Measurements from ENCODE around the gene CLTCL1. TPM values are rescaled to one million over a fixed set of nuclear protein-coding genes. Genes with fewer than 3 reads are reported as not detected.

Gene CLTCL1
- total RNA-seq, 1 experiment from 2014 or later, result 7.1 TPM

DNA sequence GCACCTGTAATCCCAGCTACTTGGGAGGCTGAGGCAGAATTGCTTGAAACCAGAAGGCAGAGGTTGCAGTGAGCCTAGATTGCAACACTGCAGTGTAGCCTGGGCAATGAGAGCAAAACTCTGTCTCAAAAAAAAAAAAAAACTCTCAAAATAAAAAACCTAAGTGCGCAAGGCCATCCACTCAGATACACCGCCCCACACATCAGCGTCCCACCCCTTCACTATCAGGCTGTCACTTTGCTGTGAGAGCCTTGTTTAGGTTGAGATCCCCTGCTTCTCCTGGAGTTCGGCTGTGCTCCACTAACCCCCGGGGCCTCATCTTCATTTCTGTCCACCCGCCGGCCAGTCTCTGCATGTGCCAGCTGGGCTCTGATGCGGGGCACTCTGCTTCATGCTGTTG lies 125.1 kb downstream of the CLTCL1 start:
- BruUV-seq (replicated peaks), result no TSS peak
- no peak overlapping the region for H3K4me2 ChIP-seq (ENCODE audit: low read length)
- peaks cover 0 to 12% of the 10 kb centered on the region in 2 experiments; a peak in 1 of 4 replicates for H3K4me1 ChIP-seq (ENCODE audit: control insufficient read depth in 1 of 2, insufficient read depth in 2 of 2, low read length in 2 of 2)
- intact Hi-C loops (cut with micrococcal nuclease), result no loop called here
- RAD21 ChIA-PET (ENCODE audit: low non-redundant PET in 1 of 2, low total read pairs in 2 of 2, uncharacterized antibody in 2 of 2, unreplicated experiment in 2 of 2), result no interaction called here
- H3K9ac ChIP-seq (ENCODE audit: low read length), result no peak overlapping the region
- no peak overlapping the region for H2AFZ ChIP-seq (ENCODE audit: low read depth, low read length, poor library complexity, severe bottlenecking)
- TF ChIP-seq CBX3 (IDR thresholded peaks at IDR 0.05; ENCODE audit: low read depth) (no peak), POLR2A (IDR thresholded peaks at IDR 0.05; ENCODE audit: borderline replicate concordance, extremely low read depth, insufficient read depth, insufficient read length) (no peak), TCF7L2 (IDR thresholded peaks at IDR 0.05; ENCODE audit: borderline replicate concordance, extremely low read depth, insufficient read depth, insufficient read length) (no peak), JUND (IDR thresholded peaks at IDR 0.05) (no peak), SP1 (IDR thresholded peaks at IDR 0.05; ENCODE audit: low read depth) (no peak), ELF1 (IDR thresholded peaks at IDR 0.05; ENCODE audit: borderline replicate concordance, low read depth) (no peak), EZH2 (IDR thresholded peaks at IDR 0.05) (no peak), SIN3A (IDR thresholded peaks at IDR 0.05; ENCODE audit: low read depth) (no peak), SRF (IDR thresholded peaks at IDR 0.05; ENCODE audit: low read depth) (no peak), RAD21 (IDR thresholded peaks at IDR 0.05; ENCODE audit: low read depth) (no peak), REST (IDR thresholded peaks at IDR 0.05; ENCODE audit: low read depth) (no peak), CEBPB (IDR thresholded peaks at IDR 0.05; ENCODE audit: low read depth) (no peak)
- TF ChIP-seq, protein P1, sequence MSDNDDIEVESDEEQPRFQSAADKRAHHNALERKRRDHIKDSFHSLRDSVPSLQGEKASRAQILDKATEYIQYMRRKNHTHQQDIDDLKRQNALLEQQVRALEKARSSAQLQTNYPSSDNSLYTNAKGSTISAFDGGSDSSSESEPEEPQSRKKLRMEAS (IDR thresholded peaks at IDR 0.05), result no peak
- TF ChIP-seq, protein P2, sequence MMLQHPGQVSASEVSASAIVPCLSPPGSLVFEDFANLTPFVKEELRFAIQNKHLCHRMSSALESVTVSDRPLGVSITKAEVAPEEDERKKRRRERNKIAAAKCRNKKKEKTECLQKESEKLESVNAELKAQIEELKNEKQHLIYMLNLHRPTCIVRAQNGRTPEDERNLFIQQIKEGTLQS (IDR thresholded peaks at IDR 0.05), result no peak
- TF ChIP-seq, protein P3, sequence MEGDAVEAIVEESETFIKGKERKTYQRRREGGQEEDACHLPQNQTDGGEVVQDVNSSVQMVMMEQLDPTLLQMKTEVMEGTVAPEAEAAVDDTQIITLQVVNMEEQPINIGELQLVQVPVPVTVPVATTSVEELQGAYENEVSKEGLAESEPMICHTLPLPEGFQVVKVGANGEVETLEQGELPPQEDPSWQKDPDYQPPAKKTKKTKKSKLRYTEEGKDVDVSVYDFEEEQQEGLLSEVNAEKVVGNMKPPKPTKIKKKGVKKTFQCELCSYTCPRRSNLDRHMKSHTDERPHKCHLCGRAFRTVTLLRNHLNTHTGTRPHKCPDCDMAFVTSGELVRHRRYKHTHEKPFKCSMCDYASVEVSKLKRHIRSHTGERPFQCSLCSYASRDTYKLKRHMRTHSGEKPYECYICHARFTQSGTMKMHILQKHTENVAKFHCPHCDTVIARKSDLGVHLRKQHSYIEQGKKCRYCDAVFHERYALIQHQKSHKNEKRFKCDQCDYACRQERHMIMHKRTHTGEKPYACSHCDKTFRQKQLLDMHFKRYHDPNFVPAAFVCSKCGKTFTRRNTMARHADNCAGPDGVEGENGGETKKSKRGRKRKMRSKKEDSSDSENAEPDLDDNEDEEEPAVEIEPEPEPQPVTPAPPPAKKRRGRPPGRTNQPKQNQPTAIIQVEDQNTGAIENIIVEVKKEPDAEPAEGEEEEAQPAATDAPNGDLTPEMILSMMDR (IDR thresholded peaks at IDR 0.05 in 2 of 3, conservative IDR thresholded peaks at IDR 0.05 in 1 of 3; ENCODE audit: borderline replicate concordance in 1 of 3, insufficient read depth in 1 of 3, low read depth in 2 of 3, low read length in 2 of 3), result no peak
- no peak overlapping the region for H3K4me3 ChIP-seq (replicated peaks in 1 of 2; ENCODE audit: low read depth in 1 of 2, low read length in 2 of 2)
- DNase-seq (ENCODE audit: low read depth, low spot score), result no peak
- no peak overlapping the region for H3K27ac ChIP-seq (ENCODE audit: low read depth, low read length)
- no peaks in the 10 kb centered on the region for H4K20me1 ChIP-seq (ENCODE audit: insufficient read depth)
- CTCF ChIA-PET, result no interaction called here
- peaks cover under 1% of the 10 kb centered on the region; the same call in 1 of the 2 replicates for H3K79me2 ChIP-seq (ENCODE audit: insufficient read depth, low read length)
- H3K9me2 ChIP-seq (ENCODE audit: insufficient read depth), result no peaks in the 10 kb centered on the region
- no peaks in the 10 kb centered on the region for H3K36me3 ChIP-seq (ENCODE audit: control insufficient read depth in 1 of 2, insufficient read depth in 2 of 2, low read length in 2 of 2)
- POLR2A ChIA-PET, result interaction anchor here (1.7 kb wide), 1 partner anchor 12 kb away, joined by 4 read pairs; the partner anchor contains the start of gene SLC25A1
- no peaks in the 10 kb centered on the region for H3K9me3 ChIP-seq (ENCODE audit: control insufficient read depth in 1 of 2, insufficient read depth in 1 of 2, low read depth in 1 of 2, low read length in 2 of 2)
- H3K27me3 ChIP-seq (ENCODE audit: insufficient read depth, low read length), result peaks cover 12% of the 10 kb centered on the region
- no peak for ATAC-seq
